WI38 (cell line): Measurements from ENCODE around the gene POLR3GL.

Source experiments
- H3K4me3 ChIP-seq: 2 replicates; pipeline ENCODE4 v1.5.1; 2011; ENCODE audit warnings: low read depth, mild to moderate bottlenecking, control low read depth, low read length
- TF ChIP-seq, protein P1 (sequence below): IDR thresholded peaks from 2 replicates; pipeline ENCODE4 v1.5.1; 2012; ENCODE audit warnings: low read depth, mild to moderate bottlenecking, control low read depth, low read length

Gene POLR3GL

DNA sequence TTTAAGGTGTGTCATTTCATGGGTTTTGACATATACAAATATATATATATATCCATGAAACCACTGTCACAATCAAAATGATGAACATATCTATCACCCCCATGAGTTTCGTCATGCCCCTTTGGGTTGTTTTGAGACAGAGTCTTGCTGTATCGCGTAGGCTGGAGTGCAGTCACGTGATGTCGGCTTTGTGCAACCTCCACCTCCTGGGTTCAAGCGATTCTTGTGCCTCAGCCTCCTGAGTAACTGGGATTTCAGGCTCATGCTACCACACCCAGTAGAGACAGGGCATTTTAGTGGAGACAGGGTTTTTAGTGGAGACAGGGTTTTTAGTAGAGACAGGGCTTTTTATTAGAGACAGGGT is 49.1 kb downstream of the POLR3GL start:
- no peak overlapping the region for H3K4me3 ChIP-seq
- TF ChIP-seq, protein P1, sequence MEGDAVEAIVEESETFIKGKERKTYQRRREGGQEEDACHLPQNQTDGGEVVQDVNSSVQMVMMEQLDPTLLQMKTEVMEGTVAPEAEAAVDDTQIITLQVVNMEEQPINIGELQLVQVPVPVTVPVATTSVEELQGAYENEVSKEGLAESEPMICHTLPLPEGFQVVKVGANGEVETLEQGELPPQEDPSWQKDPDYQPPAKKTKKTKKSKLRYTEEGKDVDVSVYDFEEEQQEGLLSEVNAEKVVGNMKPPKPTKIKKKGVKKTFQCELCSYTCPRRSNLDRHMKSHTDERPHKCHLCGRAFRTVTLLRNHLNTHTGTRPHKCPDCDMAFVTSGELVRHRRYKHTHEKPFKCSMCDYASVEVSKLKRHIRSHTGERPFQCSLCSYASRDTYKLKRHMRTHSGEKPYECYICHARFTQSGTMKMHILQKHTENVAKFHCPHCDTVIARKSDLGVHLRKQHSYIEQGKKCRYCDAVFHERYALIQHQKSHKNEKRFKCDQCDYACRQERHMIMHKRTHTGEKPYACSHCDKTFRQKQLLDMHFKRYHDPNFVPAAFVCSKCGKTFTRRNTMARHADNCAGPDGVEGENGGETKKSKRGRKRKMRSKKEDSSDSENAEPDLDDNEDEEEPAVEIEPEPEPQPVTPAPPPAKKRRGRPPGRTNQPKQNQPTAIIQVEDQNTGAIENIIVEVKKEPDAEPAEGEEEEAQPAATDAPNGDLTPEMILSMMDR, result no peak

DNA sequence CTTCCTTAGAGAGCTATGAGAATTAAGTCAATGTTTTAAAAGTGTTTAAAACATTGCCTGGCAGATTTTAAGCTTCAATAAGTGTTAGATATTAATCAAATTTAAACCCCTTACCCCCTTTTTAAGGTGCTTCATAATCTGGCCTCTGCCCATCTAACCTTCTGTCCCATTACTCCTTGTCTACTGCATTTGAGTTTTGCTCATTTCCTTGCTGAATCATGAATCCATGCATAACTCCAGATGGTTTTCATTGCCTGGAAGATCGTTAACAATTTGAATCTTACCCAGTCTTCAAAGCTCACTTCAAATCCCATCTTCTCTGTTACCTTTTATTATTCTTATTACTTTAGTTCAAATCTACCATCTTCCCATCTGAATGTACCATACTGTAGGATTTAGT is 52.4 kb downstream of the POLR3GL start:
- TF ChIP-seq, protein P1, result no peak

DNA sequence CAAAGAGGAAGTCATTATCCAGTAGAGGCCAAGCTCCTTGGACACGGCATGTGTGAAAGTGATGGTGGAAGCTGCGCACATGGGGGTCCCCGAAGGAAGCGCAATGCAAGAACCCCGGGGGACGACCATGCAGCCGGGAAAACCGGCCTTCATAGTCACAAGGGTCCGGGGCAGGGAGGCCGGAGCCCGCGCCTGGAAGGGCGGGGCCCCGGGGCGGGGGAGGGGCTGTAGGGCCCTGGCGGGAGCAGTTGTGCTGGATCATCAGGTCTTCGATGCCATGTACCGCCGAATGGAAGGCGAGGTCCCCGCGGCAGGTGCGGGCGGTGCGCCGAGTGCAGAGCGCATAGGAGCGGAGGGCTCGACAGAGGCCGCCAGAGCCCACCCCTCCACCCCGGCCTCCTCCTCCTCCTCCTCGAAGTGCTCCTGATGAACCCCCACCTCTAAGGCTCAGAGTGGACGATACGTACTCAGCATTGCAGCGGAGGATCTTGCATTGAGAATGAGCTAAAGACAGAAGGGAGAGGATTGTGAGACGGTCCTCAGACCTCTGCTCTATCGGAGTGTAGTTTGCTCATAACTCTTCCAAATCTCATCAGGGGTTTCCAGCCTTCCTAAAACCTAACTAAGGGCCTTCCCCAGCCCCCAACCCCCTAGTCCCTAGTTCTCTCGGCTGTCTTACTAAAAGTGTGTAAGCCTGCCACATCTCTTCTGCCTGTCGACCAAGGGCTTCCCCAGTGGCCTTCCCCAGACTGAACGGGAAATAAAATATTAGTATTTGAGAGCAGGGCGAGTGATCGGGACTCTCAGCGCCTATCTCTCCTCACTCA is 55.0 kb downstream of the POLR3GL start:
- H3K4me3 ChIP-seq, result no peak overlapping the region
- TF ChIP-seq, protein P1, result no peak

More for the DNA sequence above, 52.4 kb downstream of the POLR3GL start:
- no peak overlapping the region for H3K4me3 ChIP-seq

DNA sequence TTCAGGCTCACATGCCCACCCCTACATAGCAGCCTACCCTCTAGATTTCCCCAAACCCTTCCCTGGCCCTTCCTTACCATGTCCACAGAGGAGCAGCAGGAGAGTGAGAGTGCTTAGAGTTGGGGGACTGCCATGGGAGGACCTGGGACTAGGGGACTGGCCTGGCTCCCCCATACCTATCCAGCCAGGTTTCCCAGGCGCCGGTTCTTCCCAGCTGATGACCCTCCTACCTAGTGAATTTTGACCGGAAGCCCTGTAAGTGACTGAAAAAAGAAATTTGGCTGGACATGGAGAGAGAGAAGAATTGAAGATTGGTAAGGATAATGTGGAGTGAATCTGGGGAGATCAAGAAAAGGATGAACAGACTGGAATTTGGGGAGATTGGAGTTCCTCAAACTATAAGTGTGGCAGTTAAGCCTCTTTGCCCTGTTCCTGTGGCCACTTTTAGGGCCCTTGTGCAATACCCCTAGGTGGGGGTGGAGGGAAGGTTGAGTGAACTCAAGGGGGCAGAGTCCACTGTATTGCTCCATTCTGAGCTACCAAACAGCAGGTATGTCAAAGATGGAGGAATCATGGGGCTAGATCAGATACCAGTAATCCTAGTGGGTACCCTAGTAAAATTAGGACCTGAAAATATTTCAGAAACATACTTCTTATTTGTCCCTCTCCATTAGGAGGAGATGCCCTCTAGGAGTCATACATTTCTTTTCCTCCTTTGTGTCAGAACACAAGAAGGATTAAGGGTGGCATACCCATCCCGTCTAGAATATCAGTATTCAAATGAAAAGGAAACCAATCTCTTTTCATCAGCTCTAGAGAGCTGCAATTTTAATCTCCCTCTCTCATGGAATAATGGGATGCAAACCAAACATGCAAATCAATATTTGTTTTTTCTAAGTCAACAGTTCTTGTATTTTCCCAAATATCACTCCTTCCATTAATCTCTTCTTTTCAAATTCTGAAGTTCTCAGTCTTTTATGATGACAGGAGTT is 55.9 kb downstream of the POLR3GL start:
- TF ChIP-seq, protein P1, result no peak
- no peak overlapping the region for H3K4me3 ChIP-seq

DNA sequence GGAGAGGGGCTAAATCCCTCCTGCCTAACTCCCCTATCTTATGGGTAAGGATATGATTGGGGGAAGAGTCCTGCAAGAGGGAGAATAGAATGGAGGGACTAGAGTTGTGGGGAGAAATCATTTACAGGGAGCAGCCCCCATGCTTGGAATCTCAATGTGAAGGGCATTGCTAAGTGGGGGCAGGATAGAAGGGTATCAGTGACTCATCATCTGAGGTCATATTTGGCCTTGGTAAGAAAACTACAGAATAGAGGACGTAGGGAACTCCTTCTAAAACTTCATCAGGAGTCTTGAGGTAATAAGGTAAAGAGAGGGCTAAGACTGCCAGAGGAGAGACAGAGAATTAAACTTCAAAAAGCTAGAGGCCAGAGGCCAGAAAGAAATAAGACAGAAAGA is 56.6 kb downstream of the POLR3GL start:
- no peak overlapping the region for H3K4me3 ChIP-seq
- TF ChIP-seq, protein P1, result no peak

DNA sequence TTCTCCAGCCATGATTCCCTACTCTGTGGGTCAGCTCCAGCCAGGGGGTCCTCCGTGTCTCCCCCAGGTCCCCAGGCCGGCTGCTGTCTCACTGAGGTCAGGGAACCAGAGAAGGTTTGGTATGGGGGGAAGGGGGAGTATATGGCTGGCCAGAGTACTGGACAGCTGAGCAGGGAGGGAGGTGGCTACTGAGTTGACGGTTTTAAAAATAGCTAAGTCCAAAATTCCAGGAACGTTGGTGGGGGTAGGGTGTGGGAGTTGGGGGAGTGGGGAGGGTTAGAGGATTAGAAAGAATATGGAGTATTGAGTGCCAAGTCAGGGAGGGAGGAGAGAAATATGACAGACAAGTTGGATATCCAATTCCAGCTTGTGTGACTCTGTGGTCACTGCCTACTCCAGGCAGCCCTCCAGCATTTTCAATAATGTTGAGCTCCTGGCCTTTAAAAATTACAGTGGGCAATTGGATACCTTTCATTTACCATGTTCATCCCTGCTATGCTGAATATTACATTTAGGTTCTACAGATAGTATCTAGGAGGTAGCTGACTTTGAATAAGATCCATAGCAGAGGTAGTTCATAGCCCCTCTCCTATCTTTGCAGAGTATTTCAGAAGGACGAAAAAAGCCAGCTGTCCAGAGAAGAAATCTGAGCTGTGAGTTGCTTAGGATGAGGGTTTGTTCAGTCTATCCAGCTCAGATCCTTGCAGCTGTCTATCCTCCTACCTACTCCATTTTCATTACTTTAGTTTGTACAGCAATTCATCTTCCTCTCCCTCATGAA is 57.3 kb downstream of the POLR3GL start, which contains the start of gene HJV:
HJV (minus strand) TSS at position 114 of the 781 bp plus-strand sequence. CDS start 1,504 bp downstream, outside the sequence.
- no peak within 1 kb of the TSS for H3K4me3 ChIP-seq
- TF ChIP-seq, protein P1, result no peak
